Left renal cortex interstitium (tissue), 4 donors: ENCODE data around the gene DDX42. TPM values are rescaled to one million over a fixed set of nuclear protein-coding genes. Genes with fewer than 3 reads are reported as not detected.
"Not testable (repeated sequence)": the region's sequence is repeated elsewhere in the genome, so short reads cannot be mapped to it uniquely, and the experiment has no call there.

ENCODE experiments used
- DNase-seq, 4 donors: peaks; one replicate each; pipeline ENCODE4 v3.0.0-alpha.2; 2013; ENCODE audit warnings: low read depth in 4 of 4, low spot score in 2 of 4, missing footprints in 1 of 4
- polyA plus RNA-seq, 4 donors: library from polyadenylated mRNA; unstranded; fragments of 120-200 nt; gene quantifications; one replicate each; pipeline ENCODE4 v1.2.1, GENCODE V29; 2013; ENCODE audit not compliant: insufficient read length in 4 of 4

The DDX42 gene
- polyA plus RNA-seq, 4 donors: 125 to 212 (median 183) TPM

- DNase-seq: peak; percentile 99 to 100 (median 99)
Measured at GRCh38 chr17:63773272-63774140, 464 bp upstream of the DDX42 start, which contains the start of gene CCDC47. TSS of gene CCDC47 (minus strand) at chr17:63773597. CDS start at chr17:63766175, 7,422 bp downstream.

- DNase-seq: peak in 1 of 4 donors; percentile 3
Measured at GRCh38 chr17:63774969-63775265, 947 bp downstream of the DDX42 start.

GRCh38 chr17:63775420-63775819 is 1.4 kb downstream of the DDX42 start:
- peak in 1 of 4 donors; percentile 0 for DNase-seq

GRCh38 chr17:63780507-63780906 is 6.5 kb downstream of the DDX42 start:
- DNase-seq: no peak

- DNase-seq: no peak
Measured at GRCh38 chr17:63780928-63781327, 7.0 kb downstream of the DDX42 start.

GRCh38 chr17:63783522-63783921 is 9.6 kb downstream of the DDX42 start:
- no peak for DNase-seq

GRCh38 chr17:63785556-63785955 is 11.6 kb downstream of the DDX42 start:
- no peak for DNase-seq

- no peak for DNase-seq
Measured at GRCh38 chr17:63786117-63786516, 12.1 kb downstream of the DDX42 start.

GRCh38 chr17:63786971-63787711 is 13.2 kb downstream of the DDX42 start:
- DNase-seq: no peak

- no peak for DNase-seq
Measured at GRCh38 chr17:63790057-63790456, 16.1 kb downstream of the DDX42 start.

GRCh38 chr17:63792055-63792729 is 18.2 kb downstream of the DDX42 start:
- DNase-seq: no peak

- not testable (repeated sequence) for DNase-seq
Measured at GRCh38 chr17:63796375-63796774, 22.4 kb downstream of the DDX42 start.

GRCh38 chr17:63798572-63799106 is 24.7 kb downstream of the DDX42 start:
- DNase-seq: no peak

GRCh38 chr17:63800783-63801182 is 26.8 kb downstream of the DDX42 start:
- DNase-seq: no peak

- no peak for DNase-seq
Measured at GRCh38 chr17:63804328-63804727, 30.4 kb downstream of the DDX42 start.

GRCh38 chr17:63805591-63805990 is 31.6 kb downstream of the DDX42 start:
- no peak for DNase-seq

GRCh38 chr17:63809970-63810369 is 36.0 kb downstream of the DDX42 start:
- no peak for DNase-seq

GRCh38 chr17:63816123-63816522 is 42.2 kb downstream of the DDX42 start:
- DNase-seq: no peak

GRCh38 chr17:63816669-63817068 is 42.7 kb downstream of the DDX42 start:
- no peak for DNase-seq

- no peak for DNase-seq
Measured at GRCh38 chr17:63817736-63818385, 43.9 kb downstream of the DDX42 start.
